Esophagus muscularis mucosa (tissue), 4 donors: ENCODE results near the gene DOK4. TPM values are rescaled to one million over a fixed set of nuclear protein-coding genes. Genes with fewer than 3 reads are reported as not detected.

Experiments used
- DNase-seq: peaks from one replicate; pipeline ENCODE4 v3.0.0-alpha.2; 2017; ENCODE audit errors: extremely low spot score
- H3K27ac ChIP-seq, 4 donors: fragments of 200-600 bp; sonication (generic); replicated peaks in 1 of 4; 1 replicate in 3 of 4; 2 replicates in 1 of 4; pipeline ENCODE4 v1.5.1; 2016 to 2019; ENCODE audit warnings: mild to moderate bottlenecking in 1 of 4
- H3K27me3 ChIP-seq, 4 donors: fragments of 200-600 bp; sonication (generic); one replicate each; pipeline versions ENCODE4 v1.5.1 to v1.6.0; 2016 to 2019
- H3K36me3 ChIP-seq, 4 donors: fragments of 200-600 bp; sonication (generic); one replicate each; pipeline ENCODE4 v1.5.1; 2016 to 2019
- H3K4me1 ChIP-seq, 4 donors: fragments of 200-600 bp; sonication (generic); one replicate each; pipeline ENCODE4 v1.5.1; 2016 to 2019
- H3K4me3 ChIP-seq, 4 donors: fragments of 200-600 bp; sonication (generic); 1 replicate in 2 of 4; 2 replicates in 2 of 4; pipeline ENCODE4 v1.5.1; 2016 to 2019; ENCODE audit warnings: mild to moderate bottlenecking in 4 of 4, moderate library complexity in 1 of 4
- H3K9me3 ChIP-seq, 4 donors: fragments of 200-600 bp; sonication (generic); 1 replicate in 3 of 4; 2 replicates in 1 of 4; pipeline ENCODE4 v1.5.1; 2016 to 2019
- CTCF ChIP-seq, 3 experiments: fragments of 200-600 bp in 2 of 3; fragments of 450-650 bp in 1 of 3; sonication (generic) in 2 of 3; IDR thresholded peaks; one replicate each; pipeline ENCODE4 v1.5.1; 2017 to 2019; ENCODE audit warnings: antibody characterized with exemption in 3 of 3, mild to moderate bottlenecking in 2 of 3, moderate library complexity in 1 of 3
- EP300 ChIP-seq: sonication (generic); formaldehyde crosslinking; IDR thresholded peaks from one replicate; pipeline ENCODE4 v1.6.1; 2017; ENCODE audit warnings: antibody characterized with exemption
- POLR2A ChIP-seq: fragments of 450-650 bp; IDR thresholded peaks from one replicate; pipeline ENCODE4 v1.6.1; 2017; ENCODE audit warnings: antibody characterized with exemption, moderate library complexity, mild to moderate bottlenecking, low read depth
- POLR2AphosphoS5 ChIP-seq, 2 donors: sonication (generic); formaldehyde crosslinking; IDR thresholded peaks; one replicate each; pipeline ENCODE4 v1.6.1; 2017; ENCODE audit warnings: antibody characterized with exemption in 2 of 2
- WGBS: methylation state at CpG from one replicate; pipeline ENCODE4 v1.1.5; 2018; 5-methylcytosine and 5-hydroxymethylcytosine counted together
- intact Hi-C: fragments of 100-400 bp; cut with DNase I; formaldehyde crosslinking; loops from one replicate; pipeline ENCODE4 v1.15.1; 2023
- total RNA-seq, 4 donors: library from RNA; depleted of rRNA; stranded (reverse); fragments of >200 nt; gene quantifications; one replicate each; pipeline versions ENCODE4 v1.1.0 to v1.2.1, GENCODE V29; 2016

The DOK4 gene
- total RNA-seq, 4 donors from 2014 or later, result 14.5 to 36.7 (median 29.4) TPM

GRCh38 chr16:57482845-57483545 is 3.3 kb downstream of the DOK4 start:
- H3K4me1 ChIP-seq, result peaks cover 31 to 66% (median 56%) of the 10 kb centered on the region in 4 donors
- WGBS, result 92% methylated on average over 12 of the region's 14 CpGs
- no peak for TF ChIP-seq EP300
- no peak for TF ChIP-seq POLR2AphosphoS5 (IDR thresholded peaks at IDR 0.05)
- TF ChIP-seq CTCF (IDR thresholded peaks at IDR 0.05), result no peak
- TF ChIP-seq POLR2A, result no peak
- H3K9me3 ChIP-seq, result no peaks in the 10 kb centered on the region
- H3K4me3 ChIP-seq, result no peak overlapping the region
- intact Hi-C loops, result loop anchor here (5.0 kb wide), 1 partner anchor 34 kb away; no protein-coding TSS in a partner anchor
- no peak overlapping the region for H3K27ac ChIP-seq
- H3K27me3 ChIP-seq, result no peaks in the 10 kb centered on the region
- DNase-seq, result no peak
- H3K36me3 ChIP-seq, result no peaks in the 10 kb centered on the region

- no peaks in the 10 kb centered on the region for H3K36me3 ChIP-seq
- no peak overlapping the region for H3K27ac ChIP-seq
- 94% methylated on average over 2 of the region's 4 CpGs for WGBS
- H3K4me3 ChIP-seq, result no peak overlapping the region
- intact Hi-C loops, result loop anchor here (5.0 kb wide), 1 partner anchor 36 kb away; no protein-coding TSS in a partner anchor
- H3K4me1 ChIP-seq, result peaks cover 25 to 71% (median 62%) of the 10 kb centered on the region in 4 donors
- no peak for TF ChIP-seq CTCF (IDR thresholded peaks at IDR 0.05)
- TF ChIP-seq POLR2AphosphoS5 (IDR thresholded peaks at IDR 0.05), result no peak
- TF ChIP-seq EP300, result no peak
- TF ChIP-seq POLR2A, result no peak
- H3K27me3 ChIP-seq, result no peaks in the 10 kb centered on the region
- no peaks in the 10 kb centered on the region for H3K9me3 ChIP-seq
- DNase-seq, result no peak
Observed at GRCh38 chr16:57481421-57481820, 4.9 kb downstream of the DOK4 start.

- H3K4me1 ChIP-seq, result peaks cover 31 to 73% (median 65%) of the 10 kb centered on the region in 4 donors
- peak overlapping the region in 3 of 4 donors; percentile 9 to 55 (median 48) for H3K27ac ChIP-seq
- H3K36me3 ChIP-seq, result no peaks in the 10 kb centered on the region
- no peaks in the 10 kb centered on the region for H3K27me3 ChIP-seq
- no peak for DNase-seq
- intact Hi-C loops, result loop anchor here (5.0 kb wide), 1 partner anchor 37 kb away; no protein-coding TSS in a partner anchor
- H3K4me3 ChIP-seq, result no peak overlapping the region
- 76% methylated on average over 6 of the region's 6 CpGs for WGBS
- TF ChIP-seq POLR2AphosphoS5 (IDR thresholded peaks at IDR 0.05), result no peak
- no peak for TF ChIP-seq POLR2A
- TF ChIP-seq CTCF (IDR thresholded peaks at IDR 0.05), result no peak
- TF ChIP-seq EP300, result no peak
- H3K9me3 ChIP-seq, result no peaks in the 10 kb centered on the region
Observed at GRCh38 chr16:57480754-57481230, 5.5 kb downstream of the DOK4 start.

GRCh38 chr16:57479976-57480753 is 6.1 kb downstream of the DOK4 start:
- DNase-seq, result no peak
- intact Hi-C loops, result loop anchor here (5.0 kb wide), 1 partner anchor 37 kb away; no protein-coding TSS in a partner anchor
- 36% methylated on average over 3 of the region's 15 CpGs for WGBS

More at GRCh38 chr16:57479976-57480753, 6.1 kb downstream of the DOK4 start:
- TF ChIP-seq POLR2AphosphoS5 (IDR thresholded peaks at IDR 0.05), result no peak
- TF ChIP-seq POLR2A, result no peak
- TF ChIP-seq EP300, result no peak
- no peak for TF ChIP-seq CTCF (IDR thresholded peaks at IDR 0.05)
- H3K9me3 ChIP-seq, result no peaks in the 10 kb centered on the region
- peaks cover 27 to 69% (median 60%) of the 10 kb centered on the region in 4 donors for H3K4me1 ChIP-seq
- H3K36me3 ChIP-seq, result peaks cover 0 to 1% (median under 1%) of the 10 kb centered on the region in 4 donors
- peak overlapping the region; percentile 9 to 55 (median 49) for H3K27ac ChIP-seq
- H3K27me3 ChIP-seq, result no peaks in the 10 kb centered on the region
- peak overlapping the region; percentile 45 to 60 (median 52) for H3K4me3 ChIP-seq
